Measurements from ENCODE around the gene GRAMD1C.
"Not testable (repeated sequence)": the region's sequence is repeated elsewhere in the genome, so short reads cannot be mapped to it uniquely, and the experiment has no call there.

Gene GRAMD1C

DNA sequence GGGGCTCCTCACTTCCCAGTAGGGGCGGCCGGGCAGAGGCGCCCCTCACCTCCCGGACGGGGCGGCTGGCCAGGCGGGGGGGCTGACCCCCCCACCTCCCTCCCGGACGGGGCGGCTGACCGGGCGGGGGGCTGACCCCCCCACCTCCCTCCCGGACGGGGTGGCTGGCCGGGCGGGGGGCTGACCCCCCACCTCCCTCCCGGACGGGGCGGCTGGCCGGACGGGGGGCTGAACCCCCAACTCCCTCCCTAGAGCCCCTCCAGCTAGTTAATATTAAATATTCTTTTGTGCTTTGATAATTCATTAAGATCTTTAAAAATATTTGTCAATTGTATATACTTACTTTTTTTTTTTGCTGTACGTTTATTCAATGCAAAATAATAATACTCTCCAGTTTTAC lies 11.3 kb downstream of the GRAMD1C start:
- not testable (repeated sequence) for H3K4me1 ChIP-seq (ENCODE audit: control insufficient read depth, insufficient read depth, low read length); H3K9me3 ChIP-seq (ENCODE audit: control insufficient read depth, low read length); H3K27ac ChIP-seq (ENCODE audit: insufficient read depth, low read depth, low read length, poor library complexity, severe bottlenecking); H3K4me3 ChIP-seq (ENCODE audit: insufficient read depth, low read depth, low read length); H3K36me3 ChIP-seq (ENCODE audit: control insufficient read depth, insufficient read depth, low read length); H3K27me3 ChIP-seq (ENCODE audit: control insufficient read depth, insufficient read depth, low read length, poor library complexity, severe bottlenecking)
- WGBS, 2 experiments: 86 to 100% methylated on average over 1 to 4 of the region's 22 CpGs

- not testable (repeated sequence) for H3K36me3 ChIP-seq (ENCODE audit: control insufficient read depth, insufficient read depth, low read length); H3K27ac ChIP-seq (ENCODE audit: insufficient read depth, low read depth, low read length, poor library complexity, severe bottlenecking); H3K27me3 ChIP-seq (ENCODE audit: control insufficient read depth, insufficient read depth, low read length, poor library complexity, severe bottlenecking); H3K4me1 ChIP-seq (ENCODE audit: control insufficient read depth, insufficient read depth, low read length); H3K4me3 ChIP-seq (ENCODE audit: insufficient read depth, low read depth, low read length); H3K9me3 ChIP-seq (ENCODE audit: control insufficient read depth, low read length)
- WGBS, 2 experiments: 85 to 89% methylated on average over 7 of the region's 9 CpGs
Measured at GRCh38 chr3:113850391-113850790, 11.8 kb downstream of the GRAMD1C start.

GRCh38 chr3:113852506-113852905 lies 13.9 kb downstream of the GRAMD1C start:
- Histone ChIP-seq H3K27me3 (ENCODE audit: control insufficient read depth, insufficient read depth, low read length, poor library complexity, severe bottlenecking) (no peaks in the 10 kb centered on the region), H3K4me1 (ENCODE audit: control insufficient read depth, insufficient read depth, low read length) (no peaks in the 10 kb centered on the region), H3K4me3 (ENCODE audit: insufficient read depth, low read depth, low read length) (no peak overlapping the region), H3K36me3 (ENCODE audit: control insufficient read depth, insufficient read depth, low read length) (no peaks in the 10 kb centered on the region), H3K27ac (ENCODE audit: insufficient read depth, low read depth, low read length, poor library complexity, severe bottlenecking) (no peak overlapping the region), H3K9me3 (ENCODE audit: control insufficient read depth, low read length) (no peaks in the 10 kb centered on the region)
- WGBS, 2 experiments: 87 to 88% methylated on average over 3 of the region's 3 CpGs

- H3K27me3 ChIP-seq (ENCODE audit: control insufficient read depth, insufficient read depth, low read length, poor library complexity, severe bottlenecking): no peaks in the 10 kb centered on the region
- H3K36me3 ChIP-seq (ENCODE audit: control insufficient read depth, insufficient read depth, low read length): no peaks in the 10 kb centered on the region
- H3K4me3 ChIP-seq (ENCODE audit: insufficient read depth, low read depth, low read length): no peak overlapping the region
- H3K27ac ChIP-seq (ENCODE audit: insufficient read depth, low read depth, low read length, poor library complexity, severe bottlenecking): no peak overlapping the region
- no peaks in the 10 kb centered on the region for H3K4me1 ChIP-seq (ENCODE audit: control insufficient read depth, insufficient read depth, low read length)
- H3K9me3 ChIP-seq (ENCODE audit: control insufficient read depth, low read length): no peaks in the 10 kb centered on the region
- 79 to 81% methylated on average over 4 of the region's 4 CpGs for WGBS, 2 experiments
Measured at GRCh38 chr3:113867506-113867905, 28.9 kb downstream of the GRAMD1C start.

GRCh38 chr3:113873293-113873692 lies 34.7 kb downstream of the GRAMD1C start:
- no peak overlapping the region for H3K27ac ChIP-seq (ENCODE audit: insufficient read depth, low read depth, low read length, poor library complexity, severe bottlenecking)
- H3K4me3 ChIP-seq (ENCODE audit: insufficient read depth, low read depth, low read length): no peak overlapping the region
- H3K4me1 ChIP-seq (ENCODE audit: control insufficient read depth, insufficient read depth, low read length): no peaks in the 10 kb centered on the region
- 93 to 95% methylated on average over 6 of the region's 6 CpGs for WGBS, 2 experiments
- no peaks in the 10 kb centered on the region for H3K9me3 ChIP-seq (ENCODE audit: control insufficient read depth, low read length)
- no peaks in the 10 kb centered on the region for H3K27me3 ChIP-seq (ENCODE audit: control insufficient read depth, insufficient read depth, low read length, poor library complexity, severe bottlenecking)
- H3K36me3 ChIP-seq (ENCODE audit: control insufficient read depth, insufficient read depth, low read length): no peaks in the 10 kb centered on the region

- Histone ChIP-seq H3K27me3 (ENCODE audit: control insufficient read depth, insufficient read depth, low read length, poor library complexity, severe bottlenecking) (no peaks in the 10 kb centered on the region), H3K9me3 (ENCODE audit: control insufficient read depth, low read length) (no peaks in the 10 kb centered on the region), H3K4me3 (ENCODE audit: insufficient read depth, low read depth, low read length) (no peak overlapping the region), H3K36me3 (ENCODE audit: control insufficient read depth, insufficient read depth, low read length) (no peaks in the 10 kb centered on the region), H3K4me1 (ENCODE audit: control insufficient read depth, insufficient read depth, low read length) (no peaks in the 10 kb centered on the region), H3K27ac (ENCODE audit: insufficient read depth, low read depth, low read length, poor library complexity, severe bottlenecking) (no peak overlapping the region)
- WGBS, 2 experiments: 93 to 94% methylated on average over 4 of the region's 4 CpGs
Measured at GRCh38 chr3:113873814-113874526, 35.4 kb downstream of the GRAMD1C start.

GRCh38 chr3:113878403-113878802 lies 39.8 kb downstream of the GRAMD1C start:
- Histone ChIP-seq H3K27me3 (ENCODE audit: control insufficient read depth, insufficient read depth, low read length, poor library complexity, severe bottlenecking) (no peaks in the 10 kb centered on the region), H3K4me1 (ENCODE audit: control insufficient read depth, insufficient read depth, low read length) (no peaks in the 10 kb centered on the region), H3K27ac (ENCODE audit: insufficient read depth, low read depth, low read length, poor library complexity, severe bottlenecking) (no peak overlapping the region), H3K36me3 (ENCODE audit: control insufficient read depth, insufficient read depth, low read length) (no peaks in the 10 kb centered on the region), H3K9me3 (ENCODE audit: control insufficient read depth, low read length) (no peaks in the 10 kb centered on the region), H3K4me3 (ENCODE audit: insufficient read depth, low read depth, low read length) (no peak overlapping the region)
- 95 to 96% methylated on average over 3 of the region's 3 CpGs for WGBS, 2 experiments

- Histone ChIP-seq H3K27me3 (ENCODE audit: control insufficient read depth, insufficient read depth, low read length, poor library complexity, severe bottlenecking) (no peaks in the 10 kb centered on the region), H3K9me3 (ENCODE audit: control insufficient read depth, low read length) (no peaks in the 10 kb centered on the region), H3K27ac (ENCODE audit: insufficient read depth, low read depth, low read length, poor library complexity, severe bottlenecking) (no peak overlapping the region), H3K4me1 (ENCODE audit: control insufficient read depth, insufficient read depth, low read length) (no peaks in the 10 kb centered on the region), H3K4me3 (ENCODE audit: insufficient read depth, low read depth, low read length) (no peak overlapping the region), H3K36me3 (ENCODE audit: control insufficient read depth, insufficient read depth, low read length) (no peaks in the 10 kb centered on the region)
- WGBS, 2 experiments: 93 to 95% methylated on average over 30 of the region's 30 CpGs
Measured at GRCh38 chr3:113885050-113885449, 46.5 kb downstream of the GRAMD1C start.

DNA sequence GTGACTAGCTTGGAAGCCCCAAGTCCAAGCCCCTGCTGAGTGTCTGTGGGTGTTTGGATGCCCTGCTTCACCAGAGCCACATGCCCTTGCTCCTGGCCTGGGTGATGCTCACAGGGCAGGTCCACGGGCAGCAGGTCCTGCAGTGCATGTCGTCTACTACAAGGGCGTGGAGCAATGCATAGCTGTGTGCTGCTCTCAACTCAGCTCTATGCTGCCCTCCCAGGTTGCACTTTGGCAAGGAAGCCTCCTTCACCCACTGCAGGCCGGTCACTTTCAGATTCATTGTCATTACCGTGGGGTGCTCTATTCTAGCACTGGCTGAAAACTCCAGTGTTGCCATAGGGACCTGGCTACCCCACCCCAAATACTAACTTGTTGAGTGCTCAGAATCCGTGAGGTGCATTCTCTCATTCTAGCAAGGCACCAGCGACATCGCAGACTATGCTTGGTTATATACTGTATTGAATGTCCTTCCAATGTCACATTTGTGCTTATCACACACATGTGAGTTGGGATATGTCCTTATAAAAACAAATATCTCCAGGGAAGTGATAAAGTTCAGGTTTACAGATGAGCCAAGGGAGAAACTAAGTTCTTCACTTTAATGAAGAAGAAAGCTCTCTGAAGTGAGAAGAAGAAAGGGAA lies 51.8 kb downstream of the GRAMD1C start:
- 76 to 82% methylated on average over 6 to 8 of the region's 8 CpGs for WGBS, 2 experiments
- Histone ChIP-seq H3K27me3 (ENCODE audit: control insufficient read depth, insufficient read depth, low read length, poor library complexity, severe bottlenecking) (no peaks in the 10 kb centered on the region), H3K4me1 (ENCODE audit: control insufficient read depth, insufficient read depth, low read length) (no peaks in the 10 kb centered on the region), H3K9me3 (ENCODE audit: control insufficient read depth, low read length) (no peaks in the 10 kb centered on the region), H3K27ac (ENCODE audit: insufficient read depth, low read depth, low read length, poor library complexity, severe bottlenecking) (no peak overlapping the region), H3K4me3 (ENCODE audit: insufficient read depth, low read depth, low read length) (no peak overlapping the region), H3K36me3 (ENCODE audit: control insufficient read depth, insufficient read depth, low read length) (no peaks in the 10 kb centered on the region)

GRCh38 chr3:113894927-113895326 lies 56.3 kb downstream of the GRAMD1C start:
- H3K9me3 ChIP-seq (ENCODE audit: control insufficient read depth, low read length): no peaks in the 10 kb centered on the region
- no peak overlapping the region for H3K27ac ChIP-seq (ENCODE audit: insufficient read depth, low read depth, low read length, poor library complexity, severe bottlenecking)
- H3K4me1 ChIP-seq (ENCODE audit: control insufficient read depth, insufficient read depth, low read length): no peaks in the 10 kb centered on the region
- H3K27me3 ChIP-seq (ENCODE audit: control insufficient read depth, insufficient read depth, low read length, poor library complexity, severe bottlenecking): no peaks in the 10 kb centered on the region
- 92 to 97% methylated on average over 4 of the region's 4 CpGs for WGBS, 2 experiments
- no peaks in the 10 kb centered on the region for H3K36me3 ChIP-seq (ENCODE audit: control insufficient read depth, insufficient read depth, low read length)
- H3K4me3 ChIP-seq (ENCODE audit: insufficient read depth, low read depth, low read length): no peak overlapping the region

All from ectodermal cell (in vitro differentiated cells).